G401 (cell line): Measurements from ENCODE around the gene RRM1. TPM values are rescaled to one million over a fixed set of nuclear protein-coding genes. Genes with fewer than 3 reads are reported as not detected.
A peak's percentile ranks its signal among the peaks of the same experiment; 100 is the strongest.
"Not testable (repeated sequence)": the region's sequence is repeated elsewhere in the genome, so short reads cannot be mapped to it uniquely, and the experiment has no call there.

Source experiments
- DNase-seq: peaks from one replicate; pipeline ENCODE4 v3.0.0-alpha.2; 2015; ENCODE audit warnings: low spot score
- in situ Hi-C: cut with HindIII; loops from 2 replicates; pipeline ENCODE4 v1.10.0; 2016; ENCODE audit warnings: low sequenced_read_pairs, mixed read lengths
- total RNA-seq: library from RNA; depleted of rRNA; stranded (reverse); fragments of >200 nt; shearing (Covaris generic); gene quantifications from 2 replicates; pipeline ENCODE4 v1.2.3, GENCODE V29; 2014; rRNA removed

The RRM1 gene
- 165 TPM in 2 replicates for total RNA-seq

DNA sequence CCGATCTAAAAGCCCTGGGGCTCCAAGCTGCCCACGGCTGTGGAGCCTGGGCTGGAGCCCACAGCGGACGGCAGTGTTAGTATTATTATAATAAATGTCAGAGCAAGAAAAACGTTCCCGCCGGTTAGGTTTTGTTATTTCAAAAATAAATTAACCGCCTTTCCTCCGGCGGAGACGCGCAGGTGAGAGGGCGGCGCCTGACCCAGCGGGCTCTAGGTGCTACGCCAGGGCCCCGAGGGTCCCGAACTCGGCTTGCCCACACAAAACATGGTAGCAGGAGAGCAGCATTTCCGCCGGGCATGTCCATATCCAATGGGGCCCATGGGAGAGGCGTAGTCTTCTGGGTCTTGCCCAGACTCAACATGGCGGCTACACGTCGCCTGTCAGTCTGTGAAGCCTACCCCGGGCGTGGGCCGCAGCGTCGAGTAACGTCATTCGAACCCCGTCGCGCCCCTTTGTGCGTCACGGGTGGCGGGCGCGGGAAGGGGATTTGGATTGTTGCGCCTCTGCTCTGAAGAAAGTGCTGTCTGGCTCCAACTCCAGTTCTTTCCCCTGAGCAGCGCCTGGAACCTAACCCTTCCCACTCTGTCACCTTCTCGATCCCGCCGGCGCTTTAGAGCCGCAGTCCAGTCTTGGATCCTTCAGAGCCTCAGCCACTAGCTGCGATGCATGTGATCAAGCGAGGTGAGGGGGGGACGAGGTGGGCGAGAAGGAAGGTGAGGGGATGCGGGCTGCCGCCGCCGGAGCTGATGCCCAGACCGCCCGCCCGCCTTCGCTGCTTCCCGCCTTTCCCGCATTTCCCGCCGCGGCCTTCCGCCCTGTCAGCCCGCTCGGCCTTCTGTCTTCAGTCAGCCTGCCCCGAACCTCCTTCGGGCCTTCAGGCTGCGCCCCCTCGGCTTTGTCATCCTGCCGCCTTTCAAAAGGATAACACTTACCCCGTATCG, at the start of gene RRM1:
TSS of gene RRM1 (plus strand) at position 452 of the 944 bp plus-strand sequence. CDS start at position 666, 214 bp downstream.
- in situ Hi-C loops, result no loop called here
- peak; percentile 98 for DNase-seq

DNA sequence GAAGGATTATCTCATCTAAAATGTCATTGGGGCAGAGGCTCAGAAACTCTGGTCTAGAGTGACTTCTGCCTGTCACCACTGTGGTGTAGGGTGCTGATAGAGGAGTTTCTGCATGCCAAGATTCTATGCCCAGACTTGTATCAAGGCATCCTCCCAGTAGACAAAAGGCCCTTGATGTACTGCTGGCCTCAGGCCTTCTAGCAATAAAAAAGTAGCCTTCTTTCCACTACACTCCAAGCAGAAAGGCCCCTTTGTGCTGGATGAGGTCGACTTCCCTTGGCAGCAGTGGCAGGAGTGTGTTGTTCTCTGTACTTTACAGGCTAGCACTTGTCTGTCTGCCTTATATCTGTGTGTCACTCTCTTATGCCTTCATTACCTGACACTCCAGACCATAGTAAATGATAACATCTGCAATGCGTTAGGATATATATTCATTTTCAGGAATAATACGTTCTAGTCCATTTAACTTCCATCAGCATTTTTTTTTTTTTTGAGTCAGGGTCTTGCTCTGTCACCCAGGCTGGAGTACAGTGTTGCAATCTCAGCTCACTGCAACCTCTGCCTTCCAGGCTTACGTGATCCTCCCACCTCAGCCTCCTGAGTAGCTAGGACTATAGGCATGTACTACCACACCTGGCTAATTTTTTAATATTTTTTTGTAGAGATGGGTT, 49.5 kb upstream of the RRM1 start:
- DNase-seq, result peak; percentile 23
- in situ Hi-C loops, result no loop called here

DNA sequence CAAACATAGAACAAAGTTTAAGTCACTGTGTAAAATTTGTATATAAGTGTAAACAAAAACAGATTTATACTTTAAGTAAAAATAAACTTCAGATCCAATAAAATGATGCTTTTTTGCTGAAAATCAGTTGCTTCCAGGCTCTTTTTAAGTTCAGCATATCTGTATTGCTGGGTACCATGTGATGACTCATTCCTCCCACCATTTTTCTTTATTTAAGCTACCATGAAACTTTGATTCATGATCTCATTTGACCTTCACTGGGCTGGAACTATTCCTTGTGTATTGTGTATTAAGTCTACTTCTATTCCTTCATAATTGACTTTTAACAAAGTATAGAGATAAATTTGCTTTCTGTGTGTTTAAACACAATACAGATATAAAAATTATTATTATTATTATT, 46.3 kb upstream of the RRM1 start:
- in situ Hi-C loops, result no loop called here
- DNase-seq, result no peak

GRCh38 chr11:4049006-4049405, 45.6 kb upstream of the RRM1 start:
- no peak for DNase-seq
- in situ Hi-C loops, result no loop called here

GRCh38 chr11:4050138-4050537, 44.5 kb upstream of the RRM1 start:
- in situ Hi-C loops, result no loop called here

GRCh38 chr11:4053200-4053599, 41.4 kb upstream of the RRM1 start:
- in situ Hi-C loops, DNase-seq: not testable (repeated sequence)

More at GRCh38 chr11:4050138-4050537, 44.5 kb upstream of the RRM1 start:
- DNase-seq, result no peak

- in situ Hi-C loops, result no loop called here
- no peak for DNase-seq
These were observed 40.0 kb upstream of the RRM1 start for GRCh38 chr11:4054643-4055042.

- DNase-seq, result no peak
- in situ Hi-C loops, result no loop called here
These were observed 35.2 kb upstream of the RRM1 start for GRCh38 chr11:4059424-4059823.

- no peak for DNase-seq
- in situ Hi-C loops, result no loop called here
These were observed 34.2 kb upstream of the RRM1 start for GRCh38 chr11:4060182-4060923.

- in situ Hi-C loops, result no loop called here
- no peak for DNase-seq
These were observed 32.9 kb upstream of the RRM1 start for GRCh38 chr11:4061700-4062099.

GRCh38 chr11:4063348-4063747, 31.3 kb upstream of the RRM1 start:
- in situ Hi-C loops, result no loop called here
- no peak for DNase-seq

- in situ Hi-C loops, result no loop called here
- DNase-seq, result no peak
These were observed 30.2 kb upstream of the RRM1 start for GRCh38 chr11:4064278-4064955.

DNA sequence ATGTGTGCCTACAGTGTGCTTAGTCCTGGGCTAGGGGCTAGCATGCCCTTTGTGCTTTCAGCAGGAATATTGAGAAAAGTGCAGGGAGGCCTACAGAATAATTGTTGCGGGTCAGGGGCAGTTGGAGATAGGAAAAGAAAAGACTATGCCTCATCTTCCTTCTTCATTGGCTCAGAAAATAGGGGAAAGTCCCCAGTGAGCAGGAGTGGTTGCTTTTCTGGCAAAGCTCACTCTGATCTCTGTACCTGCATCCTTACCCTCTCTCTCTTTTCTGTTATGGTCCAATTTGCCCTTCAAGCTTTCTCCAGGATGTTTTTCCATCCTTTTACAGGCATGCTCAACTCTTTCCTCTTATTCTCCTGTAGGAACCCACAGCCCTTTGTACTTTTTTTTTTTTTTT, 29.5 kb upstream of the RRM1 start:
- in situ Hi-C loops, result no loop called here
- no peak for DNase-seq

DNA sequence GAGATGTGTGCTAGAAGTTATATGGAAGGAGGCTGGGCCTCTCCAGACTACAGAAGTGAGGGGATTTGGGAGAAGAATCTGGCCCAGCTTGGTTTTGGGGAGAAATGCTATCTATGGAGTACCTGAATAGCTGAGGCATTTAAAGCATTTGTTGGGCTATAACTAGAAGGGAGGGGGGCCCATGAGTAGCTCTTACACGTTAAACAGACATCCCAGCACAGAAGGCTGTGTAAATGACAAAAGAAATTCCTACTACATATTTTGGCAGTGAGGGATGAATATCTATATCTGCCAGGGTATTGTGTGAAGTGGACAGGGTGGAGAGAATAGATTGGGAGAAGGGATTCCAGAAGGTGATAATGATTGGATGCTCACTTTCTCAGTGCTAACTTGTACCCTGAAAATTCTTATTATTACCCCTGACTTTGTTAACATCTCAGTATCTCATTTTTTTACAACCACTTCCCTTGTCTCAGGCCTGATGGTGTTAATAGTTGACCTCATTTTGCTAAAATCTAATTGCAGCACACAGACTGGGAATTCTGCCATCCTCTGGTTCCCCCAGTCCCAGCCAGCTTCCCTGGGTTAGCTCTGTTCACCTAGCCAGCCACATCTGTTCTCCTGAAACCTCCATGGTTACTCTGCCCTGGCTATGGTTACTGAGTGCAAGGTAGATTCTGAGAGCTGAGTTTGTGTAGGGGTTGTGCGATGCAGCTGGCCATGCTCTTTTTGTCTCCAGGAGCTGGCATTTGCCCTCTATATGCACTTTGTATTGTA, 28.8 kb upstream of the RRM1 start:
- peak; percentile 87 for DNase-seq
- in situ Hi-C loops, result no loop called here

- DNase-seq, result no peak
- in situ Hi-C loops, result no loop called here
These were observed 27.7 kb upstream of the RRM1 start for GRCh38 chr11:4066910-4067309.

GRCh38 chr11:4068962-4069361, 25.6 kb upstream of the RRM1 start:
- in situ Hi-C loops, result no loop called here
- no peak for DNase-seq

GRCh38 chr11:4071325-4071724, 23.3 kb upstream of the RRM1 start:
- DNase-seq, result no peak
- in situ Hi-C loops, result no loop called here

DNA sequence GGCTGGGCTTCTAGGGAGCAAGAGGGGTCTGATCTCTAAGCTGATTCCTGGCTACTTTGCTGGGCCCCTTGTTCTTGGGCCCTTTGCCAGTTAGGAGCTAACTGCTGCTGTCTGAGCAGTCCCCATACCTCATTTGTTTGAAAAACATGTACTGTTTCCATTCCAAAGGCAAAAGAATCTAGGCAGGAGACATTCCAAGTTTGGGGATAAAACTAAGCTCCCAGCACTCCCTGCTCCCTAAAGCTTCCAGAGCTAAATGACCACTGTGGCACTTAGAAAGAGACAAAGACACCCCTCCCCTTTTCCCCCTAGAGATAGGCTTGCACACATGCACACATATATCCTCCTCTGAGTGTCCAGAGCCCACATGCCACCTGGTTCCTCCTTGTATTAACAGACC, 22.7 kb upstream of the RRM1 start:
- DNase-seq, result no peak
- in situ Hi-C loops, result no loop called here
